Brain pericyte (primary cell): Measurements from ENCODE around the gene CHST5.
"Not testable (repeated sequence)": the region's sequence is repeated elsewhere in the genome, so short reads cannot be mapped to it uniquely, and the experiment has no call there.

Experiments
- DNase-seq: peaks from one replicate; pipeline ENCODE4 v3.0.0-alpha.2; 2012; ENCODE audit warnings: low read depth, low spot score

CHST5 gene

DNA sequence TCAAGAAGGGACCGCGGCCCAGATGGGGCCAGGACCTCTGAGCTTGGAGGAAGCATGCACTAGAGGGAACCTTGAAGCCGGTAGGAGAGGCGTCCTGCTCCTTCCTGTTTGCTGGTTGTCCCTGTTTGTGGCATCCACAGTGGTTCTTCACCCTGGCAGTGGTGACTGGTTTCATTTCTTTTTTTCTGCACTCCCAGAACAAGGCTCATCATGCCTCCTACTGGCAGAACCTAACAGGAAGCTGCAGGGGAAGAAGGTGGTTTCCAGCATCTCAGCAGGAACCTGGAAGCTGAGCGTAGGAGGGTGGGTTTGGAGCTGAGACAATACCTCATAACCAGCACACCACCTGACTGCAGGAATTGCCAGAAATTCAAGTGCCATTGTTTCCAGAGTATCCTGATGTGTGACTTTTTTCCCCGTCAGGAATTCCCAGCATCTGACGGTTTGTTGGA lies 14.3 kb upstream of the CHST5 start:
- no peak for DNase-seq

DNA sequence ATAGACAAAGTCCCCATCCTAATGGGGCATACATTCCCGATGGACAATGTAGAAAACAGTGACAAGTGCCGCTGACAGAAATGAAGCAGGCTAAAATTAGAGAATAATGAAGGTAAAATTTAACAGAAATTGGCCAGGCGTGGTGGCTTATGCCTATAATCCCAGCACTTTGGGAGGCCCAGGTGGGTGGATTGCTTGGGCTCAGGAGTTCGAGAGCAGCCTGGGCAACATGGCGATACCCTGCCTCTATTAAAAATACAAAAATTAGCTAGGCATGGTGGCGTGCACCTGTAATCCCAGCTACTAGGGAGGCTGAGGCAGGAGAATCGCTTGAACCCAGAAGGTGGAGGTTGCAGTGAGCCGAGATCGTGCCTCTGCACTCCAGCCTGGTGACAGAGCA lies 12.5 kb upstream of the CHST5 start:
- not testable (repeated sequence) for DNase-seq

DNA sequence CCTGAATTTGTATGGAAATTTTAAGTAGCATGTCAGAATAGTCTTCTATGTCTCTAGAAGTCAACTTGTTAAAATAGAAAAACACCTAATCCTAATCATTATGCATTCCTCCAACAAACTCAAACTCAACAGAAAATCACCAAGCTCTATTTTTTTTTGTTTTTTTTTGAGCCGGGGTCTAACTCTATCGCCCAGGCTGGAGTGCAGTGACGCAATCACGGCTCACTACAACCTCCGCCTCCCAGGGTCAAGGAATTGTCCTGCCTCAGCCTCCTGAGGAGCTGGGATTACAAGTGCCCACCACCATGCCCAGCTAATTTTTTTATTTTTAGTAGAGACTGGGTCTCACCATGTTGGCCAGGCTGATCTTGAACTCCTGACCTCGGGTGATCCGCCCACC lies 10.4 kb upstream of the CHST5 start:
- no peak for DNase-seq

DNA sequence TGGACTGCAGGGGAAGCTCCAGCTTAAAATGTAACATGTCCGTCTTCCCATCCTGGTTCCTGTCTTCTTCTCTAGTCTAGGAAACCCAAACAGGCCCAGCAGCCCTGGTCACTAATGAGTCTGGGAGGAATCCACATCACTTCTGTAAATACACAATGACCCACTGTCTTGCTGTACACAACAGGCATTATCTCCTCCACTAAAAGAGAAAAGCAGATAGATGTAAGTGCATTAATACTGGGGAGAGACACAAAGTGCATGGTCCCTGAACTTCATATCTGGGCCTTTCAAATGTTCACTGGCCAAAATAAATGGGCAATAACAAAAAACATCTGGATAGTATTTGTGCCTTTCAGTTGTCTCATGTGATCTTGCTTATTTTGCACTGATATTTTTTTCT lies 10.0 kb upstream of the CHST5 start:
- not testable (repeated sequence) for DNase-seq

DNA sequence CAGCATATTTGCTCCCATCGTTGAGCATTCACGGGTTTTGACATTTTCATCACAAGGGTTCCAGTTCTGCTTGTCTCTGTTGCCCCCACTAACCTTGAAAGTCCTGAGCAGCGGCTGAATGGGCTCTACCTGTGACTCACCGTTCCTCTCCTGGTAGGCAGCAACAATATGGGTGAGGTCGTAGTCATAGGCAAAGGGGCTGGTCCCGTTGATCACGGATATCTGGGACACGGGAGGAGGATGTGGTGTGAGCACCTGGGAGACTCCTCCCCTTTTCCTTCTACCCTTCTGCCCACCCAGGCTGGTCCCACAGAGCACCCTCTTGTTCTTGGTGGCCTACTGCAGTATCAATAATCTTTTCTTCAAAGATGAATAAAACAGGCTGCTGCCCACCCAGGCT lies 6.6 kb upstream of the CHST5 start:
- not testable (repeated sequence) for DNase-seq

DNA sequence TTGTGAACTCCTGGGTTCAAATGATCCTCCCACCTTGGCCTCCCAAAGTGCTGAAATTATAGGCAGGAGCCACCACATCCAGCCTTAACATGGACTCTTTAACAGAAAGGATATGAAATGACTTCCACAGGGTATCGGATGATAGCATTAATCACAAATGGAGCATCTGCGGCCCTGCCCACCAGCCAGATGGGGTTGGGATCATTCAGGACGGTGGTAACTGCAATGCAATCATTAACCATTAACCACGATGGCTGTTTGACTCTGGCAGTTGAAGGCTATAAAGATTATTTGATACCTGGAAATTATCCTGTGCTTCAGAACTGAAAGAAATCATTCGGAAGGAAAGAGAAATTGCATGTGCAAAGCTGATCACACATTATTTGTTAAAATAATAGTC lies 5.3 kb upstream of the CHST5 start:
- no peak for DNase-seq

DNA sequence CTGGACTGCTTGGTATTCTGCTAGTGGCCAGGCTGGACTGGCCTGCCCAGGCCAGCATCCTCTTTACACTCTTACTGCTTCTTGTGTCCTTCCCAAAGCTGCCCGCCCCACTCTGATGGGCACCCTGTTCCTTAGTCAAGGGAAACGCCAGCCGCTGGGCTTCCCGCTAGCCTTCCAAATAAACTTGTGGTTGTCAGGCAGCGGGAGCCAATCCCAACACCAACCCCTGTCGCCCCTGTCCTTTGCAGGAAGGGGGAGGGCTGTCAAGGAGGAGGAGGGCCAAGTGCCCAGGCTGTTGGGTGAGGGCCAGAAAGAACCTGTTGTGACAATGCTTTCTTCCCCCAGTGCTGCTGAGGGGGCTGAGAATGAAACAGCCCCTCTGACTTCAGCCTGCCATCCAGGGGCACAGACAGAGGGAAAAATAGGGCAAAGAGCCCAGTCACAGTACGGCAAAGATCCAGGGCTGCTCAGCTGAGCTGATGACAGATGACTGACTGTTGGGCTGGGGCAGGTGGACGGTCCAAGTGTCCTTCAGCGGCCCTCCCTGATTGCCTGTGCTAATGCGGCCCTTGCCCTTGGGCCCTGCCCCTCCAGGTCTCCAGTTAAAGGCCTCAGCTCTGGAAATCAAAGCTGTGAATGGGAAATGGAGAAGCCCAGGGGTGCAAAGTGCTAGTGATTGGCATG lies 3.1 kb upstream of the CHST5 start:
- DNase-seq = not testable (repeated sequence)

DNA sequence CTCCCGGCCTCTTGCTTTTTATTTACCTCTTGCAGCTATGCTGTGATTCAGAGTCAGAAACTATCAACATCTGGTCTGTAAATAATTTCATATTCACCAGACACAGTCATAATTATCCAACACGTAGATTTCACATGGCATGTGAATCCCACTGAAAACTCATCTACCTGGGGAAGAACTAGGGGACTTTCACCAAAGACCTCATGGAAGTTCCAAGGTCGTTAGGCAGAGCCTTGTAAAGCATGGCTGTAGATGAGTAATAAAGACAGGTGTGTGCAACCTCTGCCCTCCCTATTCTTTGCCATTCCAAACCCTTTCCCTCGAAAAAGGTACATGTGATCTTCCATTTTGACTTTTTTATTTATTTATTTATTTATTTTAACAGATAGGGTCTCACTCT lies 1.9 kb upstream of the CHST5 start:
- no peak for DNase-seq

DNA sequence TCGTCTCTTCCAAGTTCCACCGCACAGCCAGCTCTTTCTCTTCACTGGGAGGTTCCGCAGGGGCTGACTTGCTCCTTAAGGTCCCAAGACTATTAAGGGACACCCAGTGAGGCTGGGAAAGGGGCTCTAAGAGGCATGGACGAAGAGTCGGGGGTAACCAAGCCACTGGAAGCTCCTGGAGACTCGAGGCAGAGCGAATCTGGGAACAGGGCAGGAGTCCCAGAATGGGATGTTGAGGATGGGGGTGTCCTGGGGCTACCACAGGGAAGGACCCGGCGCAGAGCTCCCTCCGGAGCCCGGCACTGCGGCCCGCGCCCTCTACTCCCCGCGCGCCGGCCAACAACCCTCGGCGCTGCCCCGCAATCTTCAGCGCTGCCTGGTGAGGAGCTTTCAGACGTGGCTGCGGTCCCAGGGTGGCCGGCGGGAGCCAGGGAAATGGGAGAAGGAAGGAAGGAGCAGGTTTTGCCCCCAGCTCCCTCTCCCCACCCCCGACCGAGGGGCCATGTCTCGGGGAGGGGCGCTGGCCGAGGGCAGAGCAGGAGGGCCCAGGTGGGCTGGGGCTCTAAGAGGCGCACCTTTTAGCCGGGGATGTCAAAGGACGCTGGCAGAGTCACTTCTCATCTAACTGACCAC lies 581 bp downstream of the CHST5 start:
- no peak for DNase-seq

DNA sequence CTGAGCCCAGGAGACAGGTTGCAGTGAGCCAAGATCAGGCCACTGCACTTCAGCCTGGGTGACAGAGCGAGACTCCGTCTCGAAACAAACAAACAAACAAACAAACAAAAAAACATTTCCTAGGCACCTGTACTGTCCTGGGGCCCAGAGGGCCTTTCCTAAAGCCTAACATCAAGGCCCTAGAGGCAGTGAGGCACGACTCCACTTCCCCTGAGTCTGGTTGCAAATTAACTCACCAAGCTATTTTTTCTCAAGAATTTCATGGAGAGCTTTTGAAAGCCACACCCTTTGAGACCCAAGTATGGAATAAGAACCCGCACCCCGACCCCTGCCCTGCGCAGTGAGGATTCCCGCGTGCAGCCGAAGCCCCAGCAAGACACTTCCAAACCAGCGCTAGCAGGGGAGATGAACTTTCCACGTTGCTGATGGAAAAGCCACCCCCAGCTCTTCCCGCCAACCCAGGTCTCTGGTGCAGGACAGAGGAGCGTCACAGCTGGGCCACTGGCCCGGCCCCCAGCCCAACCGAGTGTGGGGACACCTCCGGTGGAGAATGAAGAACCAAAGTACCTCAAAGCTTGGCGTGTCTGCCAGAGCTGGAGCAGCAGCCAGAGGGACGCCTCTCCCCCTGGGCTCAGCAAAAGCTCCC lies 1.2 kb downstream of the CHST5 start:
- DNase-seq = no peak

DNA sequence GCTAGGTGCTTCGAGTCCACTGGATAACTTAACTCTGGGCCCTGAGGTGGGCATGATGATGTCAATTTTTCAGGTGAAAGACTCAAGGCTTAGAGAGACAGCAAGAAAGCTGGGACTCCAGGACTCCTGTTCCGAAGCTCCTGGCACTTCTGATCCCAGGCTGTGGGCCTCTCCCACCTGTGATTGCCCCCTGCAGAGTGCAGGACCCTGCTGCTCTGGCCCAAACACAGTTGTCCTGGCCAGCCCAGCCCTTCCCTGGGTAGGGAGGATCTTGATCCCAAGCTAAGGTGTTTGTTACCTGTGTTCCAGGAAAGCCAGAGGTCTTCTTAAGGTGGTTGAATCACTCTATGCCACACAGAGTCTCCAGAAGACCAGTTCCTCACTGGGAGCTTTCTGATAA lies 3.1 kb downstream of the CHST5 start:
- DNase-seq = no peak

DNA sequence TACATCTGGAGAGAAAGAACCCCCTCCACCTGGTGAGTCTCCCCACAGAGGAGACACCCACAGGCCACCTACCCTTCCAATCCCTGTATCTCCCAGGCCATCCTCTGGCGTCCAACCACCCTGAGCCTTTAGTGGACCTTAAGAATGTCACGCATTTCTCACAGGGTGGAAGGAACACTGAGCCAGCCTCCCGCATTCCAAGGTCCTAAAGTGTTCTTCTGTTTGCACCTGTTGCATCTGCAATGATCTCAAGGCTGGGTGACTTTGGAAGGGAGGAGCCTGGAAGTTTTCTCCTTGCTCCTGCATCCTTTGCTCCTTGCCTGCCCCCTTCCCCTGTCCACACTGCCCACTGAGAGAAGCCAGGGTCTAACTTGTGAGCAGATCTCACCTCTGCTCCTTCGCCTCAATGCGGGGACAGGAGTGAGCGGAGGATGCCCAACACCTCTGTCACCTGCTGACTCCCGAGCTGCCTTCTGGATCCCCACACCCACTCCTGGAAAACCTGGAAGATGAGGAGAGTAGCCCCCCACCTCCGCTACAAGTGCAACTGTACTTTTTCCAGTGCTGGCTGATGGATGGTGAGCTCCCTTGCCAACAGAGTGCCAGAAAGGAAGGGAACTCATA lies 3.7 kb downstream of the CHST5 start:
- no peak for DNase-seq

DNA sequence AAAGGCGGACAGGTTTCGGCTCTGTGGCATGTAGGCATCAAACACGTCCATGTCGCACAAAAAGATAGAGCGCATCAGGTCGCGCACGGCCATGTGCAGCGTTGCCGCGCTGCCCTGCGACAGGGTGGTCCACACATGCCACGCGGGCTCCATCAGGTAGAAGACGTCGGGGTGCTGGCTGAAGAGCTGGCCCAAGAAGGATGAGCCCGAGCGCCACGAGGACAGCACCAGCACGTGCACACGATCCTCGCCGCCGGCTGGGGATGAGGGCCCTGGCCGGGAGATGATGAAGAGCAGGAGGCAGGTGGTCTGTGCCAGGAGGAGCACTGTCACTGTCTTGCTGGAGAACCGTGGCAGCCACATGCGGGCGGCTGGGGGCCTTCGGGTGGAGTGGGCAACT lies 5.9 kb downstream of the CHST5 start:
- no peak for DNase-seq

DNA sequence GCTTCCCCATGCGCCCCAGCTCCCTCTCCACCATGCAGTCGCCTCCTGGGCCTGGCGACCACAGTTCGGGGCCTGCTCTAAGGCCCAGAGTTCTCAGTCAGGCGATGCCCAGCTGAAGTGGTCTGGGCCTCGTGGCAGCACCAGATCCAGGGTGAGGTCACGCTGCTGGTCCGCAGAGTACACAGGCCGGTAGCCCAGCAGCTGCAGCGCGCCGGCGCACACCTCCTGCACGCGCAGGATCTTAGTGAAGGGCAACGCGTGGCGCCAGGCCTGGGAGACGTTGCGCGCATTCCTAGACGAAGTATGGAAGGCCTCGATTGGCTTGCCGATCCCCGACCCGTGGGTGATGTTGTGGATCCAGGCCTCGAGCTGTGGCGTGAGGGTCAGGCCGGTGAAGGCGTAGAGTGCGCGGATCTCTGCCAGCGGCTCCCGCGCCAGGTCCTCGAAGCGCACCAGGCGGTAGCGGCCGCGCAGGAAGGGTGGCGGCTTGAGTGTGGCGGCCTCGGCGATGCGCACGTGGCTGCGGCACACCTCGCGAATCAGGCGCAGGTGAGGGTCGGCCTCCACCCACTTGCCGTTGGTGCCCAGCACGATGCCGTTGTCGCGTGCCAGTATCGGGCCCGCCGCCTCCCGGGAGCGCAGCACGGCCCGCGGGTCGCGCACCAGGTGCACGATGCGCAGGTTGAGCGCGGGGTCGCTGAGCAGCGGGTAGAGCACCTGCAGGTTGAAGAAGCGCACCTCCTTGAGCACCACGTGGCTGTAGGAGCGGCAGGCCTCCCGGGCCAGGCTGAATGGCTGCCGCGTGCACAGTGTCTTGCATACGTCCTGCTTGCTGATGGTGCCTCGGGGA lies 6.6 kb downstream of the CHST5 start:
- no peak for DNase-seq

DNA sequence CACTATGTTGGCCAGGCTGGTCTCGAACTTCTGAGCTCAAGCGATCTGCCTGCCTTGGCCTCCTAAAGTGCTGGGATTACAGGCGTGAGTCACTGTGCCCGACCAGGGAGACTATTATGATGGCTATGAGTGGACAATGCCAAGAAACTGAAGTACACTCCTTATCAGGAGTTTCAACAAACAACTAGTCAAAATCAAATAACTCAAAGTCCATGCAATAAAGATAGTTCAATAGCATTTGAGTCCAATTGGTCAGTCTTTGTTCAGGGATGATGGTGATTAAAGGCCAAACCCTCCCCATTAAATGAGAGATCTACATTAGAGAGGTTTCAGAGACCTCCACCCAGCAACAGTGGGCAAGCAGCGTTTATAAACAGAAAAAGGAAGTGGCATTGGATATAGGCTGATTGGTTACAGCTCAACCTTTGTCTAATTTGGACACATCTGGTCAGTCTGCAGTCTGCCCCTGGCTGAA lies 8.0 kb downstream of the CHST5 start:
- DNase-seq = no peak

DNA sequence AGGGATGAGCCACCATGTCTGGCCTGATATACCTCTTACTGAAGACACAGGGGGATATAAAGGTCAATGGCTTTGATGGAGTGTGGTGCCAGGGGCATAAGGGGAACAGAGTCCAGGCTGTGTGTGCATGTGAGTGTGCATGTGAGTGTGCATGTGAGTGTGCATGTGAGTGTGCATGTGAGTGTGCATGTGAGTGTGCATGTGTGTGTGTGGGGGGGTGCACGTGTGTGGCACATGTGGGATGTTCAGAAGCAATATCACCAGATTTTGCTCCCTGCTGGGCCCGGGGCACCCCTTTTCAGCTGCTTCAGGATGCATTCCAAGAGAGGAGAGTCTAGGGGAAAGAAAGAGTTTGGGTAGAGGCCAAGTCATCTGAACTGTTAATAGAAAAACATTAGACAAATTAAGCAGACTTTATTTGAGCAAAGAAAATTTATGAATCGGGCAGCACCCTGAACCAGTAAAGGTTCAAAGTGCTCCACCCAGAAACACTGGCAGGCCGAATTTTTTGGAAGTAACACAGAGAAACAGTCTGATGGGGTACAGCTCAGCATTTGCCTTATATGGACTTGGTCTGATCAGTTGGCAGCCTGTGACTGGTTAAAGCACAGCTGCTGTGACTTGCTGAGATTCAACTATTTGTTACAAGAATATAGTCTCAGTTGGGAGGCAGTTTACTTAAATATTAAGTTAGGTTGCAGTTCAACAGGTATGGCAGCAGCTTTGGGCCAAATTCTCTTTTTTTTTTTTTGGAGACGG lies 9.7 kb downstream of the CHST5 start:
- no peak for DNase-seq

DNA sequence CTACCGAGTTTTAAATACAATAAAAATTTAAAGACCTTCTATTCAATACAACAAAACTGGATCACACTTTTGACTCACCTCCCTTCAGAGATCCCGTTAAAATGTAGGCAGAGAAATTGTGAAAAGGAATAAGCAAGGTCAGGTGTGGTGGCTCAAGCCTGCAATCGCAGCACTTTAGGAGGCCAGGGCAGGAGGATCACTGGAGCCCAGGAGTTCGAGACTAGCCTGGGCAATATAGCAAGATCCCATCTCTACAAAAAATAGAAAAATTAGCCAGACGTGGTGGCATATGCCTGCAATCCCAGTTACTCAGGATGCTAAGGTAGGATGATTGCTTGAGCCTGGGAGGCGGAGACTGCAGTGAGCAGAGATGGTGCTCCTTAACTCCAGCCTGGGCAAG lies 16.7 kb downstream of the CHST5 start:
- no peak for DNase-seq

DNA sequence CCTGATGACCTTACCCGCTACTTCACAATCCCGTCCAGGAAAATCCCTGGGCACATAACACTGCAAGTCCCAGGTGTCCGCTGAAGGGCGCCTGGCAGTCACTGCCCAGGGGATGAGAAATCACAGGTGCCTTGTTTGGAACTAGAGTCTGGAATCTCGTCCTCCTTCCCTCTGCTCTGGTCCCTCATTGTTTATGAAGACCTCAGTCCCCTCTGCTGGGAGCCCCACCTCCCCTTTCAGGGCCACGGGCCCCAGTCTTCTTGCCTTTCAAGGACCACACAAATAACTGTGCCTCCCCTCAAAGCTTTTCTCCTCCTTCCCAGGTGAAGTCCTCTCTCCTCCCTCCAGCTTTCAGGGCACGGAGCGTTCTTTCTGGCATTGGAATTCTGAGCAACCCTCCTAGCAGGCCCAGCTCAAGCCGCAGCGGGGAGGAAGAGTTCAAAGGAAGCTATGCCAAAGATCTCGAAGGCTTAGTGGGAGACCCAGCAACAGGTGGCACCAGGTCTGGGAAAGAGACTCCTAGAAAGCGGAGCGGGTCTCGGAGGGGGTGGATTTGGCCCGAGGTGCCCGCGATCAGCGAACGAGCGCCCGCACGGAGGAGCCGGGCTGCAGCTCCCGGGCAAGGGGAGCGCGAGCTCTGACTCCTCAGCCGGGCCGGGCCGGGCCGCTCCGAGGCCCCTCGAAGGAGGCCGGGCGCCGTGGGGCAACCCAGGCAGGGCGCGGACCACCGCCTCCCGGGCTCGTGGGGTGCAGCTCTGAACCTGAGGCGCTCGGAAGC lies 19.5 kb downstream of the CHST5 start:
- not testable (repeated sequence) for DNase-seq

DNA sequence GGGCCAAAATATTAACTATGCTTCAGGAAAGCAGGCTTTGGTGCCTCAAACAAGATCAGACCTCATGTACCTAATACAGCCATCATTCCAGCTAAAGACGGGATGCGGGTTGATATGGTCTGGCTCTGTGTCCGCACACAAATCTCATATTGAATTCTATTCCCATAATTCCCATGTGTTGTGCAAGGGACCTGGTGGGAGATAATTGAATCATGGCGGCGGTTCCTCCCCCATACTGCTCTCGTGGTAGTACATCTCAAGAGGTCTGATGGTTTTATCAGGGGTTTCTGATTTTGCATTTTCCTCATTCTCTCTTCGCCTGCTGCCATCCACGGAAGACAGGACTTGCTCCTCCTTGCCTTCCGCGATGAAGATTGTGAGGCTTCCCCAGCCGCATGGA lies 21.6 kb downstream of the CHST5 start:
- DNase-seq = no peak

DNA sequence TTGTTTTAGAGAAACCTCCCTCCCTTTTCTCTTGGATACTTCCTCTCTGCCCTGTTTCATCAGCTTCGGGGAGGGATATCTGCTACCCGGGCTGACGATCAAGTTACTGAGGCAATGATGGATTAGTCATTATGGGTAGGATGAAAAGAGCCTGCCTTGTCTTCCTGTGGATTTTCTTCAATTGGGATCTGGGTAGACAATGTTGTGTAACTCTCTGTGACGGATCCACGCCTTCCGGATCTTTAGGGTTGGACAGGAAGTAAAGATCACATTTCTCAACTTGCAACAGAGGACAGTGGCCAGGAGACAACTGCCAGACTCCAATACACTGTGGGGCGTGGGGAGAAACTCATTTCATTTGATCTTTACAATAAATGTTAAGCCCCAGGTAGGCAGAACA lies 29.3 kb downstream of the CHST5 start:
- DNase-seq = no peak
